Lung (tissue), 12 donors: ENCODE measurements around the gene DENND1A. TPM values are rescaled to one million over a fixed set of nuclear protein-coding genes. Genes with fewer than 3 reads are reported as not detected.

Source experiments
- ATAC-seq: fragments of 200-7000 bp; cut with Tn5 transposase; one replicate; pipeline ENCODE4 v1.9.1; 2020; ENCODE audit warnings: moderate number of reproducible peaks; ENCODE audit not compliant: insufficient read depth, low FRiP score
- DNase-seq, 3 donors: peaks; one replicate each; pipeline ENCODE4 v3.0.0-alpha.2; 2013 to 2017
- H3K27ac ChIP-seq, 2 donors: one replicate each; pipeline ENCODE4 v1.5.1; 2013; ENCODE audit warnings: mild to moderate bottlenecking in 2 of 2, moderate library complexity in 2 of 2, control low read depth in 1 of 2, inconsistent platforms in 1 of 2, low read depth in 1 of 2, low read length in 1 of 2
- H3K27me3 ChIP-seq, 3 donors: one replicate each; pipeline ENCODE4 v1.5.1; 2013; ENCODE audit warnings: low read length in 2 of 3; ENCODE audit not compliant: control insufficient read depth in 3 of 3, insufficient read depth in 3 of 3
- H3K36me3 ChIP-seq, 4 donors: one replicate each; pipeline ENCODE4 v1.5.1; 2013; ENCODE audit warnings: low read length in 4 of 4, mild to moderate bottlenecking in 1 of 4, moderate library complexity in 1 of 4; ENCODE audit not compliant: control insufficient read depth in 4 of 4, insufficient read depth in 4 of 4
- H3K4me1 ChIP-seq, 5 donors: one replicate each; pipeline ENCODE4 v1.5.1; 2013; ENCODE audit warnings: low read length in 5 of 5, mild to moderate bottlenecking in 2 of 5, moderate library complexity in 1 of 5; ENCODE audit not compliant: control insufficient read depth in 5 of 5, insufficient read depth in 5 of 5
- H3K4me3 ChIP-seq: one replicate; pipeline ENCODE4 v1.5.1; 2013; ENCODE audit warnings: mild to moderate bottlenecking, control low read depth, moderate library complexity
- H3K9ac ChIP-seq, 2 donors: one replicate each; pipeline ENCODE4 v1.5.1; 2013; ENCODE audit warnings: low read length in 2 of 2, control low read depth in 1 of 2; ENCODE audit not compliant: insufficient read depth in 1 of 2
- H3K9me3 ChIP-seq, 4 donors: one replicate each; pipeline ENCODE4 v1.5.1; 2013; ENCODE audit warnings: low read length in 3 of 4, mild to moderate bottlenecking in 1 of 4, moderate library complexity in 1 of 4; ENCODE audit not compliant: control insufficient read depth in 4 of 4, insufficient read depth in 3 of 4
- CTCF ChIP-seq: IDR thresholded peaks from 2 replicates; pipeline ENCODE4 v1.5.1; 2012; ENCODE audit warnings: mild to moderate bottlenecking; ENCODE audit errors: control extremely low read depth, extremely low read depth
- WGBS, 2 donors: extraction: QIAGEN DNeasy Blood & Tissue Kit; methylation state at CpG; one replicate each; pipeline ENCODE4 v1.1.7; 2013; 5-methylcytosine and 5-hydroxymethylcytosine counted together
- polyA plus RNA-seq, 2 donors: library from polyadenylated mRNA; stranded (reverse); fragments of 200-250 nt; gene quantifications; one replicate each; pipeline ENCODE4 v1.2.1, GENCODE V29; 2013
- total RNA-seq, 2 donors: library from RNA; depleted of rRNA in 1 of 2; stranded (reverse); fragments of >200 nt in 1 of 2; gene quantifications; one replicate each; pipeline ENCODE4 v1.2.1, GENCODE V29; 2014 to 2021
- donor health status: control.
- donor health status: control.
- donor health status: Bipolar disorder and iron deficiency.
- donor health status: healthy.
- donor health status: DM: yes; HTN: yes; CAD: no.

DENND1A gene
- total and polyA plus RNA-seq, 4 donors, result 5.7 to 29.8 (median 14.5) TPM

GRCh38 chr9:123372766-123373446 lies 557.0 kb downstream of the DENND1A start:
- Histone ChIP-seq H3K4me3 (no peak overlapping the region), H3K27me3 (peaks cover 13 to 33% (median 20%) of the 10 kb centered on the region in 3 donors), H3K36me3 (no peaks in the 10 kb centered on the region), H3K4me1 (peaks cover 0 to 21% (median 0%) of the 10 kb centered on the region in 5 donors), H3K9ac (no peak overlapping the region), H3K9me3 (no peaks in the 10 kb centered on the region), H3K27ac (no peak overlapping the region)
- DNase-seq, result no peak
- no peak for TF ChIP-seq CTCF
- no peak for ATAC-seq
- 12 to 14% methylated on average over 46 to 58 of the region's 58 CpGs for WGBS, 2 donors

GRCh38 chr9:123371805-123372590 lies 557.9 kb downstream of the DENND1A start:
- WGBS, 2 donors, result 86 to 90% methylated on average over 14 of the region's 14 CpGs
- DNase-seq (no peak), ATAC-seq (no peak)
- no peak overlapping the region for H3K4me3 ChIP-seq
- peaks cover 13 to 33% (median 20%) of the 10 kb centered on the region in 3 donors for H3K27me3 ChIP-seq
- TF ChIP-seq CTCF, result no peak
- H3K9me3 ChIP-seq, result no peaks in the 10 kb centered on the region
- peaks cover 0 to 21% (median 0%) of the 10 kb centered on the region in 5 donors for H3K4me1 ChIP-seq
- no peak overlapping the region for H3K9ac ChIP-seq
- no peak overlapping the region for H3K27ac ChIP-seq
- no peaks in the 10 kb centered on the region for H3K36me3 ChIP-seq

- H3K36me3 ChIP-seq, result no peaks in the 10 kb centered on the region
- peaks cover 0 to 21% (median 0%) of the 10 kb centered on the region in 5 donors for H3K4me1 ChIP-seq
- H3K27me3 ChIP-seq, result peaks cover 13 to 33% (median 20%) of the 10 kb centered on the region in 3 donors
- TF ChIP-seq CTCF, result no peak
- no peak overlapping the region for H3K4me3 ChIP-seq
- ATAC-seq (no peak), DNase-seq (no peak)
- WGBS, 2 donors, result 79 to 88% methylated on average over 18 of the region's 18 CpGs
- H3K9ac ChIP-seq, result no peak overlapping the region
- no peaks in the 10 kb centered on the region for H3K9me3 ChIP-seq
- no peak overlapping the region for H3K27ac ChIP-seq
These were observed 558.7 kb downstream of the DENND1A start for GRCh38 chr9:123371228-123371584.
